Heart right ventricle (tissue), 16 donors: Measurements from ENCODE around the gene SARDH. TPM values are rescaled to one million over a fixed set of nuclear protein-coding genes. Genes with fewer than 3 reads are reported as not detected.

ENCODE experiments used
- ATAC-seq, 8 donors: fragments of 200-7000 bp; cut with Tn5 transposase; one replicate each; pipeline ENCODE4 v1.9.1; 2020; ENCODE audit warnings: mild to moderate bottlenecking in 8 of 8, moderate library complexity in 8 of 8, moderate number of reproducible peaks in 1 of 8
- DNase-seq, 2 donors: peaks; one replicate each; pipeline ENCODE4 v3.0.0-alpha.2; 2020
- H3K27ac ChIP-seq, 10 donors: fragments of 200-600 bp; sonication (generic) in 2 of 10; one replicate each; pipeline versions ENCODE4 v1.5.0 to v1.8.0; 2020 to 2022; ENCODE audit warnings: mild to moderate bottlenecking in 3 of 10
- H3K27me3 ChIP-seq, 7 donors: fragments of 200-600 bp; one replicate each; pipeline ENCODE4 v1.8.0; 2021 to 2022; ENCODE audit warnings: mild to moderate bottlenecking in 2 of 7
- H3K36me3 ChIP-seq, 9 donors: fragments of 200-600 bp; sonication (generic) in 1 of 9; one replicate each; pipeline versions ENCODE4 v1.5.0 to v1.8.0; 2020 to 2022; ENCODE audit warnings: mild to moderate bottlenecking in 2 of 9
- H3K4me1 ChIP-seq, 9 donors: fragments of 200-600 bp; sonication (generic) in 1 of 9; one replicate each; pipeline versions ENCODE4 v1.5.0 to v1.8.0; 2020 to 2022; ENCODE audit warnings: mild to moderate bottlenecking in 4 of 9
- H3K4me3 ChIP-seq, 10 donors: fragments of 200-600 bp; sonication (generic) in 2 of 10; one replicate each; pipeline versions ENCODE4 v1.5.0 to v1.8.0; 2020 to 2022; ENCODE audit warnings: mild to moderate bottlenecking in 7 of 10, moderate library complexity in 2 of 10
- H3K9me3 ChIP-seq, 11 donors: fragments of 200-600 bp in 10 of 11; sonication (generic) in 2 of 11; one replicate each; pipeline versions ENCODE4 v1.5.0 to v1.8.0; 2013 to 2022; ENCODE audit warnings: mild to moderate bottlenecking in 2 of 11, control low read depth in 1 of 11, moderate library complexity in 1 of 11
- WGBS, 2 donors: extraction: QIAGEN DNeasy Blood & Tissue Kit; methylation state at CpG; one replicate each; pipeline ENCODE4 v1.1.7; 2013; ENCODE audit warnings: inconsistent platforms in 1 of 2; 5-methylcytosine and 5-hydroxymethylcytosine counted together
- intact Hi-C, 10 donors: fragments of 100-400 bp; cut with DNase I; formaldehyde crosslinking; loops; one replicate each; pipeline versions ENCODE4 v1.11.1 to v1.14.2; 2022
- polyA plus RNA-seq, 2 donors: library from polyadenylated mRNA; stranded (reverse); fragments of 200-250 nt; gene quantifications; one replicate each; pipeline ENCODE4 v1.2.3, GENCODE V29; 2013
- total RNA-seq, 10 donors: library from RNA; stranded (reverse); fragmentation: NEBNext Ultra II Directional in 3 of 10; extraction: Animal tissue kit (Norgen Biotek cat#: 25700) in 3 of 10; gene quantifications; one replicate each; pipeline versions ENCODE4 v1.2.1 to v1.2.4, GENCODE V29; 2021 to 2023
- TF ChIP-seq, protein P1 (sequence below), 9 donors: fragments of 200-600 bp; sonication (generic) in 2 of 9; IDR thresholded peaks; one replicate each; pipeline versions ENCODE4 v1.5.0 to v1.8.0; 2021 to 2022; ENCODE audit warnings: antibody characterized with exemption in 9 of 9, mild to moderate bottlenecking in 5 of 9, moderate library complexity in 1 of 9
- donor health status: Arrhythmogenic right ventricular cardiomyopathy.
- donor health status: ischemic (EF 13 %, LVEDD 7.1; RV severe dilation, severe dysfunction).
- donor health status: healthy with polysubstance abuse.
- donor health status: DM: no; HTN: yes; CAD: no.
- donor health status: DM: no; HTN: no; CAD: no.
- donor health status: ischemic (EF 25% LVEDD 6.9; RV normal size, moderate dysfunction).
- donor health status: ischemic (EF 25% LVEDD 5.7; RV mildly dilated, moderate dysfunction).
- donor health status: healthy.
- donor health status: DM: yes; HTN: yes; CAD: no.
- donor health status: Ischemic cardiomyopathy.
- donor health status: ischemic (EF 35%, LVEDD 5.7; RV mildly dilated, moderate dysfunction).
- donor health status: nonischemic (EF 11% LVEDD 7.7; RV severe dilation, severe dysfunction).
- donor health status: DM: yes; HTN: yes; CAD: no.
- donor health status: PGD.
- donor health status: ischemic (EF 29% LVEDD 5.4; RV normal size, mild dysfunction).
- donor health status: nonischemic (EF 23%, LVEDD 6.1; RV moderate dilation, normal function).

Gene SARDH
- total and polyA plus RNA-seq, 12 donors, result 0.28 to 1.8 (median 0.53) TPM

DNA sequence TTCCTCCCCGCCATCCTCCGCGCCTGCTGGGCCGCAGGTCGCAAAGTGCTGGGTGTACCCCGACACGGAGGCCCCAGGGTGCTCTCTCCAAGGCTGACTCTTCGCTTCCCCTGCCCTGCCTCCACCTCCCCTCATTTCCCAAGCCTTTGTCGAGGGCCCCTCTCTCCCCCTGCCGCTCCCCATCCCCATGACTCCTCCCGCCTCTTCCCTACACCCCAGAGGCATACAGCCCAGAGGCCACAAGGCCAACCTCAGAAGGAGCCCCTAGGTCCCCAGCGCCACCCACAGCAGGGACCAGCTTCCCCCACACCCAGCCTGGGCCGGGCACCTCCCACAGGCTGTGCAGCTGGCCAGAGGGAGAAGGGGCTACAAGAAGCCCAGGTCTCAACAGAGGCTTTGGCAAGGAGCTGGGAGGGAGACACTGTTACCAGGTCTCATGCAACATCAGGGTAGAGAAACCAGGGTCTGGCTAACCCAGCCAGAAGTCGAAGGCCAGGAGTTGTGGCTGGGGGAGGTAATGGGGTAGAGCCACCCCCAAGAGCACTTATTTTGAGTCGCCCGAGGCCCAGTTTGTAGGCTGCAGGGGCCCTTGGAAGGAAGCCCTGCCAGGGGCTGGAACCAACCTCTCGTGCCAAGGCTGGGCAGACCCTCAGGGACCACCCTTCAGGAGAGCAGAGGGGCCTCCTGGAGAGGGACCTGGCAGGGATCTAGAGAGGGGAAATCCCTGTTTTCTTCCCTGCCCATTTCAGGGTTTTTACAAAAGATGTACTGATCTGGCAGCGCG, 24.5 kb upstream of the SARDH start:
- intact Hi-C loops, result no loop called here
- DNase-seq, result peak in 1 of 2 donors; percentile 3
- TF ChIP-seq, protein P1, sequence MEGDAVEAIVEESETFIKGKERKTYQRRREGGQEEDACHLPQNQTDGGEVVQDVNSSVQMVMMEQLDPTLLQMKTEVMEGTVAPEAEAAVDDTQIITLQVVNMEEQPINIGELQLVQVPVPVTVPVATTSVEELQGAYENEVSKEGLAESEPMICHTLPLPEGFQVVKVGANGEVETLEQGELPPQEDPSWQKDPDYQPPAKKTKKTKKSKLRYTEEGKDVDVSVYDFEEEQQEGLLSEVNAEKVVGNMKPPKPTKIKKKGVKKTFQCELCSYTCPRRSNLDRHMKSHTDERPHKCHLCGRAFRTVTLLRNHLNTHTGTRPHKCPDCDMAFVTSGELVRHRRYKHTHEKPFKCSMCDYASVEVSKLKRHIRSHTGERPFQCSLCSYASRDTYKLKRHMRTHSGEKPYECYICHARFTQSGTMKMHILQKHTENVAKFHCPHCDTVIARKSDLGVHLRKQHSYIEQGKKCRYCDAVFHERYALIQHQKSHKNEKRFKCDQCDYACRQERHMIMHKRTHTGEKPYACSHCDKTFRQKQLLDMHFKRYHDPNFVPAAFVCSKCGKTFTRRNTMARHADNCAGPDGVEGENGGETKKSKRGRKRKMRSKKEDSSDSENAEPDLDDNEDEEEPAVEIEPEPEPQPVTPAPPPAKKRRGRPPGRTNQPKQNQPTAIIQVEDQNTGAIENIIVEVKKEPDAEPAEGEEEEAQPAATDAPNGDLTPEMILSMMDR (IDR thresholded peaks at IDR 0.05), result no peak

DNA sequence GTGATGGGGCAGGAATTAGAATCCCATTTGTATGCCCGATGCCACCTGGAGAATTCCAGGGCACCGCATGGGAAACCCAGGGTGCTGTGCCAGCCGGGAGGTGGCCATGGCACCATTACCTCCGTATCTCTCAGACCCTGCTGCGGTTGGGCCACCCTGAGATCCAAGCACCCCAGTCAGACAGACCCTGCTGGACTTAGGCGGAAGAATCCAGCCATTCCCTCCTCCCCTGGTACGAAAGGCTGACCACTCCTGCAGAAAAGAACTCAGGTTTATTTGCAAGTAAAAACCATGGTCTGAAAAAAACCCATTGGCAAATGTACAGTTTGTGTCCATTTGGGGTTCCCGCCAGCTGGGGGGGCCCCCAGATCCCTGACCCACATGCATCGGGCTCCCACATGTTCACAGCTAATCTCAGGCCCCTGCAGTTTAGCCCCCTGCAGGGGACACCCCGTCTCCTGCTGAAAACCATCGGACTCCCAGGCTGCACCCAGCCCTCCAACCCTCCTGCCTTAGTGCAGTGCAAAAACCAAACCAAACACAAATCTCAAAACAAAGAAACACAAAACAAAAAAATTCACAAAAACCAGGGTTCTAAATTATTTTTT, 23.6 kb upstream of the SARDH start:
- ATAC-seq, result no peak
- Histone ChIP-seq H3K27ac (no peak overlapping the region), H3K4me1 (no peaks in the 10 kb centered on the region), H3K4me3 (no peak overlapping the region), H3K9me3 (peaks cover 0 to 25% (median 1%) of the 10 kb centered on the region in 11 donors), H3K27me3 (peaks cover 0 to 7% (median 0%) of the 10 kb centered on the region in 7 donors), H3K36me3 (peaks cover 0 to 41% (median 4%) of the 10 kb centered on the region in 9 donors)
- peak in 1 of 2 donors; percentile 2 for DNase-seq
- TF ChIP-seq, protein P1 (IDR thresholded peaks at IDR 0.05), result no peak
- intact Hi-C loops, result no loop called here
- 82 to 86% methylated on average over 11 of the region's 11 CpGs for WGBS, 2 donors

More for the DNA sequence above, 24.5 kb upstream of the SARDH start:
- Histone ChIP-seq H3K9me3 (peaks cover 0 to 34% (median 10%) of the 10 kb centered on the region in 11 donors), H3K4me3 (no peak overlapping the region), H3K27ac (no peak overlapping the region), H3K27me3 (peaks cover 0 to 1% (median 0%) of the 10 kb centered on the region in 7 donors), H3K4me1 (no peaks in the 10 kb centered on the region), H3K36me3 (peaks cover 0 to 50% (median 8%) of the 10 kb centered on the region in 9 donors)
- ATAC-seq, result no peak
- WGBS, 2 donors, result 93 to 94% methylated on average over 19 of the region's 19 CpGs

DNA sequence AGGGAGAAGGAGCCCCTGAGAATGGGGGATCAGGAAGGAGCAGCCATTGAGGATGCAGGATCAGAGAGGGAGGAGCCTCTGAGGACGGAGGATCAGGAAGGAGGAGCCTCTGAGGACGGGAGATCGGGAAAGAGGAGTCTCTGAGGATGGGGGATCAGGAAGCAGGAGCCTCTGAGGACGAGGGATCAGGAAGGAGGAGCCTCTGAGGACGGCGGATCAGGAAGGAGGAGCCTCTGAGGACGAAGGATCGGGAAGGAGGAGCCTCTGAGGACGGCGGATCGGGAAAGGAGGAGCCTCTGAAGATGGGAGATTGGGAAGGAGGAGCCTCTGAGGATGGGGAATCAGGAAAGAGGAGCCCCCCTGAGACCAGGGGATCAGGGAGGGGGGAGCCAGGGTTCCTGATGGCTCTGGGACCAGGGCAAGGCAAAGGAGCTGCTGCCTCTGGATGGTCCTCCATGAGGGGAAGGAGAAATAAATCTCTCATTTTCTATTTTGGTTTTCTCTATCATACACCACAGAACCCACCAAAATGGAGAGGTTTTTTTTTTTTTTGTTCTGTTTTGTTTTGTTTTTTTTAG, 22.6 kb upstream of the SARDH start:
- intact Hi-C loops, result no loop called here
- Histone ChIP-seq H3K27me3 (peaks cover 0 to 7% (median 0%) of the 10 kb centered on the region in 7 donors), H3K4me3 (no peak overlapping the region), H3K9me3 (peaks cover 0 to 17% (median 0%) of the 10 kb centered on the region in 11 donors), H3K36me3 (peaks cover 0 to 37% (median 4%) of the 10 kb centered on the region in 9 donors), H3K4me1 (no peaks in the 10 kb centered on the region), H3K27ac (no peak overlapping the region)
- TF ChIP-seq, protein P1 (IDR thresholded peaks at IDR 0.05), result no peak
- ATAC-seq, result no peak
- WGBS, 2 donors, result 58% methylated on average over 9 of the region's 11 CpGs; no CpG with 5 or more reads in 1 of the 2 donors
- no peak for DNase-seq

DNA sequence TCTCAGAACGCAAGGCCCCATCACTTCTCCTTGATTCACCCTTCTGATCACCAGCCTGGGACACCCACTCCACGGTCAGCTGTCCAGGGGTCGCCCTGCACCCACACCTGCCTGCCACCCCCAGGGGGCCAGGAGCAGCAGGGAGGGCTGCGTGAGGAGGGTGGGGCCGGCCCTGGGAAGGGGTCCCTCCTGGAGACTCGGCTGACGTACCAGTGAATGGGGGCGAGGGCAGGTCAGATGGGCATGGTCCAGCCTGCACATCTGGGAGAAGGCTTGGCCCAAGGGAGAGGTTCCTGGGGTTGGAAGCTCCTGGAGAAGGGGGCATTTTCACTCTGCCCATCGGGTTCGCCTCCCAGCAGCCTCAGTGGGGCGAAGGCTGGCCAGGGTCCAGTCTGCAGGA, 21.8 kb upstream of the SARDH start:
- DNase-seq (no peak), ATAC-seq (peak in 3 of 8 donors; percentile 19 to 46 (median 26))
- intact Hi-C loops, result no loop called here
- WGBS, 2 donors, result 76 to 95% methylated on average over 3 to 8 of the region's 11 CpGs
- H3K27me3 ChIP-seq, result peaks cover 0 to 11% (median 0%) of the 10 kb centered on the region in 7 donors
- H3K36me3 ChIP-seq, result peaks cover 0 to 30% (median 4%) of the 10 kb centered on the region in 9 donors
- no peak overlapping the region for H3K27ac ChIP-seq
- TF ChIP-seq, protein P1 (IDR thresholded peaks at IDR 0.05), result no peak
- peaks cover 0 to 9% (median 0%) of the 10 kb centered on the region in 11 donors for H3K9me3 ChIP-seq
- H3K4me3 ChIP-seq, result no peak overlapping the region
- H3K4me1 ChIP-seq, result peaks cover 0 to 3% (median 0%) of the 10 kb centered on the region in 9 donors
